HG03045 (cell line): Measurements from ENCODE around the gene PRKD2.

Experiments used
- ATAC-seq: cut with Tn5 transposase; IDR thresholded peaks from one replicate; pipeline ENCODE4 v1.9.1; 2021; ENCODE audit warnings: mild to moderate bottlenecking, moderate library complexity; ENCODE audit not compliant: unreplicated experiment

Gene PRKD2

GRCh38 chr19:46665072-46665471 lies 51.8 kb downstream of the PRKD2 start:
- no peak for ATAC-seq

- no peak for ATAC-seq
Measured at GRCh38 chr19:46661735-46662592, 55.0 kb downstream of the PRKD2 start.

GRCh38 chr19:46661020-46661731 lies 55.7 kb downstream of the PRKD2 start, which contains the start of gene DACT3:
Gene DACT3, minus strand, starts transcription at chr19:46661182. Its CDS starts 118 bp downstream, at chr19:46661064.
- peak; percentile 93 for ATAC-seq

GRCh38 chr19:46660551-46661019 lies 56.3 kb downstream of the PRKD2 start:
- no peak for ATAC-seq

- ATAC-seq = no peak
Measured at GRCh38 chr19:46660008-46660517, 56.9 kb downstream of the PRKD2 start.

GRCh38 chr19:46659151-46660007 lies 57.5 kb downstream of the PRKD2 start:
- no peak for ATAC-seq

- ATAC-seq = no peak
Measured at GRCh38 chr19:46656541-46656940, 60.4 kb downstream of the PRKD2 start.

- no peak for ATAC-seq
Measured at GRCh38 chr19:46654621-46655152, 62.2 kb downstream of the PRKD2 start.

GRCh38 chr19:46650445-46650844 lies 66.5 kb downstream of the PRKD2 start:
- ATAC-seq = no peak

GRCh38 chr19:46648961-46649960 lies 67.7 kb downstream of the PRKD2 start:
- no peak for ATAC-seq

GRCh38 chr19:46648060-46648960 lies 68.6 kb downstream of the PRKD2 start:
- ATAC-seq = no peak

- no peak for ATAC-seq
Measured at GRCh38 chr19:46646402-46646801, 70.5 kb downstream of the PRKD2 start.

- no peak for ATAC-seq
Measured at GRCh38 chr19:46644720-46645119, 72.2 kb downstream of the PRKD2 start.

- ATAC-seq = no peak
Measured at GRCh38 chr19:46640656-46641055, 76.3 kb downstream of the PRKD2 start.

GRCh38 chr19:46639358-46640182 lies 77.3 kb downstream of the PRKD2 start:
- ATAC-seq = no peak

- ATAC-seq = no peak
Measured at GRCh38 chr19:46637224-46637623, 79.7 kb downstream of the PRKD2 start.
